Middle frontal gyrus (tissue), 1 donor: ENCODE measurements around the gene HECTD4.
"Not testable (repeated sequence)": the region's sequence is repeated elsewhere in the genome, so short reads cannot be mapped to it uniquely, and the experiment has no call there.

Experiments
- DNase-seq: peaks from one replicate; pipeline ENCODE4 v3.0.0-alpha.2; 2015; ENCODE audit warnings: low spot score; ENCODE audit errors: extremely low spot score

HECTD4 gene

GRCh38 chr12:112357214-112357613, 25.0 kb downstream of the HECTD4 start:
- no peak for DNase-seq

- no peak for DNase-seq
These were observed 27.8 kb downstream of the HECTD4 start for GRCh38 chr12:112354399-112354798.

- DNase-seq = no peak
These were observed 28.8 kb downstream of the HECTD4 start for GRCh38 chr12:112353393-112353792.

GRCh38 chr12:112352921-112353320, 29.3 kb downstream of the HECTD4 start:
- DNase-seq = no peak

- DNase-seq = no peak
These were observed 31.3 kb downstream of the HECTD4 start for GRCh38 chr12:112350593-112351592.

GRCh38 chr12:112349431-112349830, 32.8 kb downstream of the HECTD4 start:
- no peak for DNase-seq

GRCh38 chr12:112348926-112349325, 33.3 kb downstream of the HECTD4 start:
- not testable (repeated sequence) for DNase-seq

GRCh38 chr12:112347581-112347982, 34.6 kb downstream of the HECTD4 start:
- DNase-seq = no peak

GRCh38 chr12:112346194-112346593, 36.0 kb downstream of the HECTD4 start:
- no peak for DNase-seq

- no peak for DNase-seq
These were observed 38.0 kb downstream of the HECTD4 start for GRCh38 chr12:112344220-112344619.

- DNase-seq = no peak
These were observed 39.6 kb downstream of the HECTD4 start for GRCh38 chr12:112342587-112342986.

GRCh38 chr12:112341046-112341825, 41.0 kb downstream of the HECTD4 start:
- no peak for DNase-seq

GRCh38 chr12:112340230-112340629, 42.0 kb downstream of the HECTD4 start:
- no peak for DNase-seq

GRCh38 chr12:112334999-112335398, 47.2 kb downstream of the HECTD4 start:
- not testable (repeated sequence) for DNase-seq

GRCh38 chr12:112333019-112333418, 49.2 kb downstream of the HECTD4 start:
- DNase-seq = no peak

GRCh38 chr12:112331886-112332285, 50.3 kb downstream of the HECTD4 start:
- no peak for DNase-seq

- no peak for DNase-seq
These were observed 51.5 kb downstream of the HECTD4 start for GRCh38 chr12:112330706-112331105.

GRCh38 chr12:112328456-112329124, 53.6 kb downstream of the HECTD4 start:
- no peak for DNase-seq

- DNase-seq = no peak
These were observed 54.9 kb downstream of the HECTD4 start for GRCh38 chr12:112327209-112327938.

GRCh38 chr12:112325622-112326207, 56.5 kb downstream of the HECTD4 start:
- DNase-seq = no peak

- no peak for DNase-seq
These were observed 57.1 kb downstream of the HECTD4 start for GRCh38 chr12:112325157-112325556.
